Activated T-cell treated with anti-CD3 and anti-CD28 coated beads, Interleukin-2, amount 50 U/mL, for 4 hours (primary cell): ENCODE results near the gene TLE1. TPM values are rescaled to one million over a fixed set of nuclear protein-coding genes. Genes with fewer than 3 reads are reported as not detected.
"Not testable (repeated sequence)": the region's sequence is repeated elsewhere in the genome, so short reads cannot be mapped to it uniquely, and the experiment has no call there.

Experiments
- ATAC-seq, 2 donors: fragments of 200-7000 bp; cut with Tn5 transposase; one replicate each; pipeline ENCODE4 v1.10.0; 2021
- DNase-seq: peaks from one replicate; pipeline ENCODE4 v3.0.0-alpha.2; 2020
- H3K27me3 Mint-ChIP-seq: one replicate; pipeline ENCODE4 v1.8.0; 2021; ENCODE audit warnings: low read depth, mixed read lengths
- H3K36me3 Mint-ChIP-seq: one replicate; pipeline ENCODE4 v1.8.0; 2022; ENCODE audit warnings: mixed read lengths; ENCODE audit not compliant: insufficient read depth
- H3K4me1 Mint-ChIP-seq: one replicate; pipeline ENCODE4 v1.8.0; 2021; ENCODE audit warnings: low read depth, mixed read lengths
- H3K4me3 Mint-ChIP-seq: one replicate; pipeline ENCODE4 v1.8.0; 2021; ENCODE audit warnings: mild to moderate bottlenecking, moderate library complexity, mixed read lengths
- H3K9me3 Mint-ChIP-seq: one replicate; pipeline ENCODE4 v1.8.0; 2021; ENCODE audit warnings: mixed read lengths
- total RNA-seq, 3 donors: library from RNA; stranded (reverse); gene quantifications; one replicate each; pipeline ENCODE4 v1.2.1, GENCODE V29; 2021

TLE1 gene
- total RNA-seq, 3 donors from 2014 or later, result 0.35 to 0.55 (median 0.49) TPM

DNA sequence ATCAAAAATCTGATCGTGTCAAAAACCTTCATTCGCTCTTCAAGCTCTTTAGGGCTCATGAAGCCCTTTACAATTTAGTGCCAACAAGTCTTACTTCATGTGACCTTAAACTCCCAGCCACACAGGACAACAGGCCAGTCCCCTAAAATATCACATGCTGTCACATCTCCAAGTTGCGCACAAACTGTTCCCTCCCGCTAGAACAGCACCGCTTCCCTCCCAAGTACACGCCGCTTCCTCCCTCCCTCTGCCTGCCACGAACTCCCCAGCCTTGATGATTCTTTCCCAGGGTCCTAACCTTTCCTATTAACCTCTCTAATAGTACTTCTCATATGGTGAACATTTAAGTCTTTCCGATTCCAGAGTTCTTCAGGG is 91.2 kb downstream of the TLE1 start:
- Mint-ChIP-seq H3K4me3 (no peak overlapping the region), H3K27me3 (no peaks in the 10 kb centered on the region), H3K36me3 (no peaks in the 10 kb centered on the region), H3K9me3 (no peaks in the 10 kb centered on the region), H3K4me1 (peaks cover 8% of the 10 kb centered on the region)
- DNase-seq, result no peak
- ATAC-seq, result no peak

- H3K36me3 Mint-ChIP-seq, result no peaks in the 10 kb centered on the region
- no peak for DNase-seq
- peak overlapping the region; percentile 37 for H3K4me3 Mint-ChIP-seq
- peaks cover 8% of the 10 kb centered on the region for H3K4me1 Mint-ChIP-seq
- ATAC-seq, result no peak
- H3K9me3 Mint-ChIP-seq, result no peaks in the 10 kb centered on the region
- H3K27me3 Mint-ChIP-seq, result no peaks in the 10 kb centered on the region
These were observed 91.8 kb downstream of the TLE1 start for GRCh38 chr9:81597419-81598122.

- Mint-ChIP-seq H3K36me3 (no peaks in the 10 kb centered on the region), H3K4me1 (peaks cover 8% of the 10 kb centered on the region), H3K9me3 (no peaks in the 10 kb centered on the region), H3K4me3 (peak overlapping the region; percentile 37), H3K27me3 (no peaks in the 10 kb centered on the region)
- DNase-seq, result no peak
- no peak for ATAC-seq
These were observed 92.5 kb downstream of the TLE1 start for GRCh38 chr9:81596679-81597418.

DNA sequence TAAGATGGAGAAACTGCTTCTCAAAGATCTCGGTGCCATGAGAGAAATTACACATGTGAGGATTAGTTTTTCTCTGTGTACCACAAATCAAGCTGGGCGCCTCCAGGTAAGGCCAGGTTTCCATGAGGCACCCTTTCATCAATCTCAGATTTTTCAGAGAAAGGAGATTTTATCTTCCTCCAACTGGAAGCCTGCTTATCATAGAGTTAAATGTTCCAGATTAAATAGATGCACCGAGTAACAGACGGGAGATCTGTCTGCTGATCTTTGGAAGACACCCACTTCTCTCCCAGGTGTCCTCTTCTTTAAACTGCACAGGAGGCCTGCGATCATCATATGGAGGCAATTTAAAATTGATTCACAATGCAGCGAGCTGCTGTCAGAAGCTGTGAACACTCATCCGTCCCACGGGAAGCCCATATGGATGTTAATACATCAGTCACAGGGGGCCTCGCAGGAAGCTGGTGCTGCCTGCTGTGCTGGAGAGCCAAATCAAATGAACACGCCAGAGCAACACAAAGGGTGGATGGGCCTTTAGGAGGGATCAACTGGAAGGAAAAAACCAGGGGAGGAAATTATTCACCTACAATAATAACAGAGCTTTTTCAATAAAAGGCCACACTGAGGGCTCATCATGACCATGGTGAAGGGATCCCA is 93.3 kb downstream of the TLE1 start:
- no peak for DNase-seq
- H3K9me3 Mint-ChIP-seq, result no peaks in the 10 kb centered on the region
- no peak for ATAC-seq
- H3K36me3 Mint-ChIP-seq, result no peaks in the 10 kb centered on the region
- peaks cover 8% of the 10 kb centered on the region for H3K4me1 Mint-ChIP-seq
- no peaks in the 10 kb centered on the region for H3K27me3 Mint-ChIP-seq
- no peak overlapping the region for H3K4me3 Mint-ChIP-seq

GRCh38 chr9:81595293-81595692 is 94.1 kb downstream of the TLE1 start:
- not testable (repeated sequence) for H3K27me3 Mint-ChIP-seq, H3K9me3 Mint-ChIP-seq, H3K4me1 Mint-ChIP-seq, H3K36me3 Mint-ChIP-seq, H3K4me3 Mint-ChIP-seq, ATAC-seq, DNase-seq

GRCh38 chr9:81594415-81594814 is 94.9 kb downstream of the TLE1 start:
- Mint-ChIP-seq H3K36me3 (no peaks in the 10 kb centered on the region), H3K4me1 (peaks cover 8% of the 10 kb centered on the region), H3K4me3 (no peak overlapping the region), H3K9me3 (no peaks in the 10 kb centered on the region), H3K27me3 (no peaks in the 10 kb centered on the region)
- no peak for ATAC-seq
- no peak for DNase-seq

DNA sequence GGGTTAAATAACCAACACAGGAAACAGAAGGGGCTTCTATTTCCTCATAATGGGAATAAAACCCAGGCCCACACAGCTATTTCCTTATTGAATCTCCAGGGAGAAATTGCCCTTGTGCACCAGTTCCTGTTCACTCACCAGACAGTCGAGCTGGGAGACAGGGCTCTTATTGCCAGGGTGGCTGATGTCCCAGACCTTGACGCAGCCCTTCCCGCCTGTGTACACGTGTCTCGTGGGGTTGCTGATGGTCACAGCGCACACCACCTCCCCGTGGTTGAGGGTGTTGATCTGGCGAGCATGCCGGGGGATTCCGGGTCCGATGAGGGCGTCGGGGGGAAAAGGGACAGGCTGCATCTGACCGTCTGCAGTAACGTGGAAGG is 96.5 kb downstream of the TLE1 start:
- H3K27me3 Mint-ChIP-seq, result no peaks in the 10 kb centered on the region
- no peaks in the 10 kb centered on the region for H3K36me3 Mint-ChIP-seq
- no peak for ATAC-seq
- DNase-seq, result no peak
- no peaks in the 10 kb centered on the region for H3K9me3 Mint-ChIP-seq
- peaks cover 8% of the 10 kb centered on the region for H3K4me1 Mint-ChIP-seq
- H3K4me3 Mint-ChIP-seq, result no peak overlapping the region

DNA sequence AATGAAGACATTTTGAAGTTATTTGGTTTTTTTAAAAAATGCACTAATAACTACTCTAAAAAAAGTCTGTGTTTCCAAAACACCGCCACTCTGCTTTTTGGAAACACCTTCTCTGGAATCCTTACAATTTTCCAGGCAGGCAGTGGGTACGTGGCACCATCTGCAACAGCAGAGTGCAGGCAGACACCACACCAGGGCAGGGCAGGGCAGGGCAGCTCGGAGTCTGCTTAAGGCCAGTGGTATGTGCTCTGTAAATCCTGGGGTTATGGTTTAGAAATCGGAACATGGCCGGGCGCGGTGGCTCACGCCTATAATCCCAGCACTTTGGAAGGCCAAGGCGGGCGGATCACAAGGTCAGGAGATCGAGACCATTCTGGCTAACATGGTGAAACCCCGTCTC is 97.6 kb downstream of the TLE1 start:
- Mint-ChIP-seq H3K9me3 (no peaks in the 10 kb centered on the region), H3K4me1 (peaks cover 4% of the 10 kb centered on the region), H3K27me3 (no peaks in the 10 kb centered on the region), H3K36me3 (no peaks in the 10 kb centered on the region), H3K4me3 (no peak overlapping the region)
- ATAC-seq, result no peak
- no peak for DNase-seq

DNA sequence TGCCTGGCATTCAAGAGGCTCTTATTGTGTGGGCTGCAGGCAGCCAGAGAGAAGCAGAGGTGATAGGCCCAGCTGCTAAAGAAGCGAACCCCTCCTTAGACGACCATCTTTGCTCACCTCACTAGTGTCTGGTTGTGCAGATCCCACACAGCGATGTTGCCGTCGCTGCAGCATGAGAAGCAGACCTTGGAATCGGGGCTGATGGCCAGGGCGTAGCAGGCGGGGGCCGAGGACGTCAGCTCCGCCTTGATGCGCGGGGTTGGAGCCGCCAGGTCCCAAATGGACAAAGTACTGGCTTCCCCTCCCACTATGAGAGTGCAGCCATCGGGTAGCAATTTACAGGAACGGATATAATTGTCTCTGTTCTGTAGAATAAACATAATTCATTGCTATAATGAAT is 98.7 kb downstream of the TLE1 start:
- Mint-ChIP-seq H3K4me3 (no peak overlapping the region), H3K4me1 (no peaks in the 10 kb centered on the region), H3K36me3 (no peaks in the 10 kb centered on the region), H3K27me3 (no peaks in the 10 kb centered on the region), H3K9me3 (no peaks in the 10 kb centered on the region)
- DNase-seq, result no peak
- no peak for ATAC-seq

DNA sequence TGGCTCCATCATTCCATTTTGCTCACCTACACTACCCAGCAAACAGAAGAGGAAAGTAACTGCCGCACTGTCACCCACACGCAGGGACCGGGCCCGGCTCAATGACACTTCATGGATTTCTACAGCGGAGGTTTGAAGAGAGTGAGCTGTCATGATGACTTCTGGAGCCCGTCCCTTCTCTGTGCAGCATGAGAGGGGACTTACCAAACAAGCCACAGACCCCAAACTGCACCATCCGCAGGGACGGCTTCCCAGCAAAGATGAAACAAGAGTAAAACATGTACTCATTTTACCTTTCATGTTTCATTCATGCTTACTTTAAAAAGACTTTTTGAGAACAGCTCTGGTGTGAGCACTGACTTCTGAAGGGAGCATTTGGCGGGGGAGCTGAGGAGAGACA is 99.5 kb downstream of the TLE1 start:
- H3K4me1 Mint-ChIP-seq, result no peaks in the 10 kb centered on the region
- H3K36me3 Mint-ChIP-seq, result no peaks in the 10 kb centered on the region
- ATAC-seq (peak in 1 of 2 donors; percentile 34), DNase-seq (no peak)
- peaks cover 4% of the 10 kb centered on the region for H3K9me3 Mint-ChIP-seq
- H3K27me3 Mint-ChIP-seq, result no peaks in the 10 kb centered on the region
- H3K4me3 Mint-ChIP-seq, result no peak overlapping the region

- Mint-ChIP-seq H3K9me3 (peaks cover 4% of the 10 kb centered on the region), H3K27me3 (no peaks in the 10 kb centered on the region), H3K4me1 (no peaks in the 10 kb centered on the region), H3K36me3 (no peaks in the 10 kb centered on the region), H3K4me3 (no peak overlapping the region)
- no peak for ATAC-seq
- no peak for DNase-seq
These were observed 100.0 kb downstream of the TLE1 start for GRCh38 chr9:81589392-81589791.

- DNase-seq, result no peak
- Mint-ChIP-seq H3K27me3 (no peaks in the 10 kb centered on the region), H3K4me3 (no peak overlapping the region), H3K9me3 (peaks cover 4% of the 10 kb centered on the region), H3K36me3 (no peaks in the 10 kb centered on the region), H3K4me1 (no peaks in the 10 kb centered on the region)
- no peak for ATAC-seq
These were observed 101.0 kb downstream of the TLE1 start for GRCh38 chr9:81588148-81588871.

GRCh38 chr9:81586786-81587185 is 102.6 kb downstream of the TLE1 start:
- Mint-ChIP-seq H3K9me3 (peaks cover 4% of the 10 kb centered on the region), H3K27me3 (no peaks in the 10 kb centered on the region), H3K4me3 (no peak overlapping the region), H3K4me1 (no peaks in the 10 kb centered on the region), H3K36me3 (no peaks in the 10 kb centered on the region)
- ATAC-seq, result no peak
- no peak for DNase-seq

GRCh38 chr9:81585191-81585763 is 104.1 kb downstream of the TLE1 start:
- ATAC-seq, result no peak
- H3K9me3 Mint-ChIP-seq, result peaks cover 4% of the 10 kb centered on the region
- H3K4me3 Mint-ChIP-seq, result no peak overlapping the region
- DNase-seq, result no peak
- H3K27me3 Mint-ChIP-seq, result no peaks in the 10 kb centered on the region
- H3K4me1 Mint-ChIP-seq, result no peaks in the 10 kb centered on the region
- no peaks in the 10 kb centered on the region for H3K36me3 Mint-ChIP-seq
